Esophagus muscularis mucosa (tissue), 4 donors: Measurements from ENCODE around the gene INTS14. TPM values are rescaled to one million over a fixed set of nuclear protein-coding genes. Genes with fewer than 3 reads are reported as not detected.

Source experiments
- DNase-seq: peaks from one replicate; pipeline ENCODE4 v3.0.0-alpha.2; 2017; ENCODE audit errors: extremely low spot score
- H3K27ac ChIP-seq, 4 donors: fragments of 200-600 bp; sonication (generic); replicated peaks in 1 of 4; 1 replicate in 3 of 4; 2 replicates in 1 of 4; pipeline ENCODE4 v1.5.1; 2016 to 2019; ENCODE audit warnings: mild to moderate bottlenecking in 1 of 4
- H3K27me3 ChIP-seq, 4 donors: fragments of 200-600 bp; sonication (generic); one replicate each; pipeline versions ENCODE4 v1.5.1 to v1.6.0; 2016 to 2019
- H3K36me3 ChIP-seq, 4 donors: fragments of 200-600 bp; sonication (generic); one replicate each; pipeline ENCODE4 v1.5.1; 2016 to 2019
- H3K4me1 ChIP-seq, 4 donors: fragments of 200-600 bp; sonication (generic); one replicate each; pipeline ENCODE4 v1.5.1; 2016 to 2019
- H3K4me3 ChIP-seq, 4 donors: fragments of 200-600 bp; sonication (generic); 1 replicate in 2 of 4; 2 replicates in 2 of 4; pipeline ENCODE4 v1.5.1; 2016 to 2019; ENCODE audit warnings: mild to moderate bottlenecking in 4 of 4, moderate library complexity in 1 of 4
- H3K9me3 ChIP-seq, 4 donors: fragments of 200-600 bp; sonication (generic); 1 replicate in 3 of 4; 2 replicates in 1 of 4; pipeline ENCODE4 v1.5.1; 2016 to 2019
- CTCF ChIP-seq, 3 experiments: fragments of 200-600 bp in 2 of 3; fragments of 450-650 bp in 1 of 3; sonication (generic) in 2 of 3; IDR thresholded peaks; one replicate each; pipeline ENCODE4 v1.5.1; 2017 to 2019; ENCODE audit warnings: antibody characterized with exemption in 3 of 3, mild to moderate bottlenecking in 2 of 3, moderate library complexity in 1 of 3
- EP300 ChIP-seq: sonication (generic); formaldehyde crosslinking; IDR thresholded peaks from one replicate; pipeline ENCODE4 v1.6.1; 2017; ENCODE audit warnings: antibody characterized with exemption
- POLR2A ChIP-seq: fragments of 450-650 bp; IDR thresholded peaks from one replicate; pipeline ENCODE4 v1.6.1; 2017; ENCODE audit warnings: antibody characterized with exemption, moderate library complexity, mild to moderate bottlenecking, low read depth
- POLR2AphosphoS5 ChIP-seq, 2 donors: sonication (generic); formaldehyde crosslinking; IDR thresholded peaks; one replicate each; pipeline ENCODE4 v1.6.1; 2017; ENCODE audit warnings: antibody characterized with exemption in 2 of 2
- WGBS: methylation state at CpG from one replicate; pipeline ENCODE4 v1.1.5; 2018; 5-methylcytosine and 5-hydroxymethylcytosine counted together
- intact Hi-C: fragments of 100-400 bp; cut with DNase I; formaldehyde crosslinking; loops from one replicate; pipeline ENCODE4 v1.15.1; 2023
- total RNA-seq, 4 donors: library from RNA; depleted of rRNA; stranded (reverse); fragments of >200 nt; gene quantifications; one replicate each; pipeline versions ENCODE4 v1.1.0 to v1.2.1, GENCODE V29; 2016

The INTS14 gene
- total RNA-seq, 4 donors from 2014 or later: 18.9 to 24.2 (median 21.3) TPM

GRCh38 chr15:65650312-65651041 is 39.5 kb upstream of the INTS14 start:
- peak; percentile 90 for DNase-seq
- Histone ChIP-seq H3K36me3 (peaks cover 1 to 27% (median 10%) of the 10 kb centered on the region in 4 donors), H3K4me1 (no peaks in the 10 kb centered on the region), H3K4me3 (no peak overlapping the region), H3K27ac (no peak overlapping the region), H3K9me3 (no peaks in the 10 kb centered on the region), H3K27me3 (no peaks in the 10 kb centered on the region)
- intact Hi-C loops: no loop called here
- WGBS: 97% methylated on average over 12 of the region's 12 CpGs
- TF ChIP-seq POLR2A (no peak), CTCF (IDR thresholded peaks at IDR 0.05) (no peak), EP300 (no peak), POLR2AphosphoS5 (IDR thresholded peaks at IDR 0.05) (no peak)

GRCh38 chr15:65646486-65646885 is 35.6 kb upstream of the INTS14 start:
- no peak overlapping the region for H3K27ac ChIP-seq
- H3K36me3 ChIP-seq: peaks cover 0 to 6% (median 0%) of the 10 kb centered on the region in 4 donors
- H3K4me1 ChIP-seq: peaks cover 0 to 14% (median 5%) of the 10 kb centered on the region in 4 donors
- intact Hi-C loops: no loop called here
- 93% methylated on average over 4 of the region's 4 CpGs for WGBS
- no peak for DNase-seq
- H3K27me3 ChIP-seq: no peaks in the 10 kb centered on the region
- H3K9me3 ChIP-seq: no peaks in the 10 kb centered on the region
- TF ChIP-seq POLR2A (no peak), EP300 (no peak), CTCF (IDR thresholded peaks at IDR 0.05) (no peak), POLR2AphosphoS5 (IDR thresholded peaks at IDR 0.05) (no peak)
- no peak overlapping the region for H3K4me3 ChIP-seq

- no peaks in the 10 kb centered on the region for H3K9me3 ChIP-seq
- TF ChIP-seq POLR2AphosphoS5 (IDR thresholded peaks at IDR 0.05) (no peak), CTCF (IDR thresholded peaks at IDR 0.05) (no peak)
- H3K27ac ChIP-seq: no peak overlapping the region
- DNase-seq: no peak
- no peak overlapping the region for H3K4me3 ChIP-seq
- peaks cover 0 to 15% (median 5%) of the 10 kb centered on the region in 4 donors for H3K4me1 ChIP-seq
- H3K27me3 ChIP-seq: no peaks in the 10 kb centered on the region
- 89% methylated on average over 4 of the region's 4 CpGs for WGBS
- no peaks in the 10 kb centered on the region for H3K36me3 ChIP-seq
- intact Hi-C loops: no loop called here
Observed at GRCh38 chr15:65645392-65645791, 34.5 kb upstream of the INTS14 start.

GRCh38 chr15:65644282-65644681 is 33.4 kb upstream of the INTS14 start:
- Histone ChIP-seq H3K9me3 (no peaks in the 10 kb centered on the region), H3K27me3 (no peaks in the 10 kb centered on the region), H3K27ac (no peak overlapping the region), H3K4me1 (peaks cover 0 to 15% (median 5%) of the 10 kb centered on the region in 4 donors), H3K36me3 (no peaks in the 10 kb centered on the region), H3K4me3 (no peak overlapping the region)
- TF ChIP-seq EP300: no peak
- TF ChIP-seq CTCF (IDR thresholded peaks at IDR 0.05): no peak
- no peak for TF ChIP-seq POLR2AphosphoS5 (IDR thresholded peaks at IDR 0.05)
- no peak for TF ChIP-seq POLR2A
- no peak for DNase-seq
- 88% methylated on average over 4 of the region's 4 CpGs for WGBS
- intact Hi-C loops: no loop called here

- H3K9me3 ChIP-seq: no peaks in the 10 kb centered on the region
- no peak for TF ChIP-seq EP300
- TF ChIP-seq POLR2A: no peak
- no peak for TF ChIP-seq POLR2AphosphoS5 (IDR thresholded peaks at IDR 0.05)
- no peak for TF ChIP-seq CTCF (IDR thresholded peaks at IDR 0.05)
- no peaks in the 10 kb centered on the region for H3K36me3 ChIP-seq
- no peak overlapping the region for H3K4me3 ChIP-seq
- DNase-seq: no peak
- no peak overlapping the region for H3K27ac ChIP-seq
- peaks cover 5 to 22% (median 14%) of the 10 kb centered on the region in 4 donors for H3K4me1 ChIP-seq
- intact Hi-C loops: no loop called here
- H3K27me3 ChIP-seq: no peaks in the 10 kb centered on the region
- 73% methylated on average over 4 of the region's 6 CpGs for WGBS
Observed at GRCh38 chr15:65642594-65642993, 31.7 kb upstream of the INTS14 start.
